Fibroblast of mammary gland (primary cell): ENCODE measurements around the gene FARS2.

Source experiments
- DNase-seq: peaks from one replicate; pipeline ENCODE4 v3.0.0-alpha.2; 2010; ENCODE audit warnings: low read depth
- H3K4me3 ChIP-seq: 2 replicates; pipeline ENCODE4 v1.5.1; 2011; ENCODE audit warnings: low read depth, mild to moderate bottlenecking, low read length, moderate library complexity; ENCODE audit not compliant: control insufficient read depth
- TF ChIP-seq, protein P1 (sequence below): conservative IDR thresholded peaks from 2 replicates; pipeline ENCODE4 v1.5.1; 2011; ENCODE audit warnings: low read depth, low read length, inconsistent platforms; ENCODE audit not compliant: control insufficient read depth, insufficient read depth

FARS2 gene

DNA sequence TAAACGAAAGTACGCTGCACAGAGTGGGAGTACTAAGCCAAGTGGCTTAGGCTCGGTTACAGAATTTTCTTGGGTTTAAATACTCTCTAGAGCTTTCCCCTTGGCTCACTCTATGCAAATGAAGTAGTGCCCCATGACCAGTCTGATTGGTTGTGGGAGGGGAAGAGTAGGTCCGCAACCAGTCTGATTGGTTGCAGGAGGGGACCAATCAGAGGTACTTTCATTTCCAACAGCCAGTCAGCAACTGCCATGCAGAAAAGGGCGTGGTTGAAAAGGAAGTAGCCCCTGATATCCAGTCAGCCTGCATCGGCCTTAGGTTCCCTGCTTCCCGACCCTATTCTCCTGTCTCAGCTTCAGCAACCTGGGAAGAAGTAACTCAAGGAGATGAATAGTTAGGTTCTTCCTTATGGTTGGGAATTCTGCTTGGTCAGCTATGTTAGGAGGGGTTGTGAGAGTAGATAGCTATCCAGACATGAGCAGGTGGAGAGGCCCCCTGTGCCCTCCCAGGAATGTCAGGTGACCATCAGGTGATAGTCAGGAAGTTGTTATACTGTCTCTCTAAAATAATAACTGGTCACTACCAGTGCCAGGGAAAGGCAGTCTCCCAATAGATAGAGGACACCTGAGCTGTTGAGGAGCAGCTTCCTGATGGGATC, 57.4 kb downstream of the FARS2 start:
- no peak for DNase-seq
- no peak overlapping the region for H3K4me3 ChIP-seq
- TF ChIP-seq, protein P1, sequence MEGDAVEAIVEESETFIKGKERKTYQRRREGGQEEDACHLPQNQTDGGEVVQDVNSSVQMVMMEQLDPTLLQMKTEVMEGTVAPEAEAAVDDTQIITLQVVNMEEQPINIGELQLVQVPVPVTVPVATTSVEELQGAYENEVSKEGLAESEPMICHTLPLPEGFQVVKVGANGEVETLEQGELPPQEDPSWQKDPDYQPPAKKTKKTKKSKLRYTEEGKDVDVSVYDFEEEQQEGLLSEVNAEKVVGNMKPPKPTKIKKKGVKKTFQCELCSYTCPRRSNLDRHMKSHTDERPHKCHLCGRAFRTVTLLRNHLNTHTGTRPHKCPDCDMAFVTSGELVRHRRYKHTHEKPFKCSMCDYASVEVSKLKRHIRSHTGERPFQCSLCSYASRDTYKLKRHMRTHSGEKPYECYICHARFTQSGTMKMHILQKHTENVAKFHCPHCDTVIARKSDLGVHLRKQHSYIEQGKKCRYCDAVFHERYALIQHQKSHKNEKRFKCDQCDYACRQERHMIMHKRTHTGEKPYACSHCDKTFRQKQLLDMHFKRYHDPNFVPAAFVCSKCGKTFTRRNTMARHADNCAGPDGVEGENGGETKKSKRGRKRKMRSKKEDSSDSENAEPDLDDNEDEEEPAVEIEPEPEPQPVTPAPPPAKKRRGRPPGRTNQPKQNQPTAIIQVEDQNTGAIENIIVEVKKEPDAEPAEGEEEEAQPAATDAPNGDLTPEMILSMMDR, result no peak

DNA sequence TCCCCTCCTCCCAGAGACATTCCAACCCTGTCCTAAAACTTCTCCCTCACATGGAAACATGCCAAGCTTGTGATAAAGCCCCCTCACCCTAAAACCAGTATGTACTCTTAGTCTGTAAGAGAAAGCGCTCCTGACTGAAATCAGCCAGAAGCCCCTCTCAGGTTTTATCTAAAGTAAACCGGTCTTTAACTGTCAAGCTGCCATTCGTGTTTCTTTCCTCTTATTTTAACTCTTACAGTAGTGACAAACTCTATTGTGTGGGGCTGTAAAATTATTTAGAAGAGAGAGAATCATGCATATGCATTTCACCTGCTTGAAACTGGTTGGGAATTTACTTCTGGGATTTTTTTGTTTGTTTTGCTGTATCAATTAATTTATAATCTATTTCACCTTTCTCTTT, 62.7 kb downstream of the FARS2 start:
- no peak overlapping the region for H3K4me3 ChIP-seq
- no peak for DNase-seq
- TF ChIP-seq, protein P1, result no peak

DNA sequence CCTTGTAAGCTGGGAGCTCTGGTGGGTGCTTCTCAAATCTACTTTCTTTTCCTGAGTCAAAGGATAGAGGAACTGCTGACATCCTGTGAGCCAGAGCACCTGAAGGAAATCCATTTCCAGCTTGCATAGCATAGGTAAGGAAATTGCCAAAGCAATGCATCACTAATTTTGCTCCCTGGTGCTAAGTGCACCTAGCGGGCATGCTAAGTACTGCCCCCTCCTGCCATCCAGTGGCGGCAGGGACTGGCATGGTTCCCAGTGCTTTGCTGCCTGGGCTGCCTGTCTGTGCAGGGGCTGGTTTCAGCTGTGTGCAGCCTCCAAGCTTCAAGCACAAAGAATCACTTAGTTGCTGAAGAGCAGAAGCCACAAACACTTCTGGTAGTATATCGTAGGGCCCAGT, 63.9 kb downstream of the FARS2 start:
- TF ChIP-seq, protein P1, result no peak
- no peak for DNase-seq
- H3K4me3 ChIP-seq, result no peak overlapping the region

DNA sequence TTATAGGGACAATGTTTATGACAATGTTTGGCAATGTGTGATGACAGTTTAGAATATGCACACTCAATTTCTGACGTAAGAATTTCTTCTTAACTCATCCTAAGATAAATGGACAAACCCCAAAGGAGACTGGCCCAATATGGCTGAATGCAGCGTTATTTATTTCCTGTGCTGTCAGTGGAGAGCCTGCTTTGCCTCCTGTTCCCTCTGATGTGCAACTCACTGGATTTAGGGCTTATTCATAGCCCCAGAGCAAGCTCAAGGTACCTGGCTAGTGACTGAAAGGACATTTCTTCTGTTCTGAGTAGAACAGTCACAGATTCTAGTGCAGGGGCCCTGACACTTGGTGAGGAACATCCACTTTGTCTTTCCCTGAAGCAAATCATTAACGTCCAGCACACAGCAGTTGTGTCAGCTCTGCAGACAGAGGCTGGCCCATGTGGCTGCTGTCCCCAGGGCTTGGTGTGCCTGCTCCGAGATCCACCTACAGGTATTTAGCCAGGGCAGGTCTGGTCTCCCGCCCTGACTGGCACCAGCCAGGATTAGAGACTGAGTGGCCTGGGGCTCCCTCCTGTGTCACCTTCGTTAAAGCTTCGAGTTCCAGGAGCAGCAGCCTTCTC, 64.8 kb downstream of the FARS2 start:
- DNase-seq, result no peak
- TF ChIP-seq, protein P1, result no peak

DNA sequence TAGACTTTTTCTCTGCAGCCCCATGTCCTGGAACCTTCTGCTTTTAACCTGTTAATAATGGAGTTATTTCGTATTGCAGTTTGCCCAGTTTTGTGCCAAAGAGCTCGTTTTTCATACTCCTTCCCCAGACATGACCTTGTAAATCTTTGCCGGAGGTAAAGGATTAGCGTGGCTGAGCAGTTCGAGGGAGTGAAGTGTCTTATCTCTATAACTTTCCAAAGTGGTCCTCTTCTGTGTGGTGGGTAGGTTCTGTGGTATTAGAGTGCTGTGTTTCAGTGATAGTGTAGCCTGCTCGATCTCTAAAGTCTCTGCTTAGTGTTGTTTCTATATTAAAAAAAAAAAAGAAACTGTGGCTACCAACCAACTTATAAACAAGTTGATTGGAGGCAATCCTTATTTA, 67.5 kb downstream of the FARS2 start:
- TF ChIP-seq, protein P1, result no peak
- no peak for DNase-seq
- H3K4me3 ChIP-seq, result no peak overlapping the region

More for the DNA sequence above, 64.8 kb downstream of the FARS2 start:
- no peak overlapping the region for H3K4me3 ChIP-seq

DNA sequence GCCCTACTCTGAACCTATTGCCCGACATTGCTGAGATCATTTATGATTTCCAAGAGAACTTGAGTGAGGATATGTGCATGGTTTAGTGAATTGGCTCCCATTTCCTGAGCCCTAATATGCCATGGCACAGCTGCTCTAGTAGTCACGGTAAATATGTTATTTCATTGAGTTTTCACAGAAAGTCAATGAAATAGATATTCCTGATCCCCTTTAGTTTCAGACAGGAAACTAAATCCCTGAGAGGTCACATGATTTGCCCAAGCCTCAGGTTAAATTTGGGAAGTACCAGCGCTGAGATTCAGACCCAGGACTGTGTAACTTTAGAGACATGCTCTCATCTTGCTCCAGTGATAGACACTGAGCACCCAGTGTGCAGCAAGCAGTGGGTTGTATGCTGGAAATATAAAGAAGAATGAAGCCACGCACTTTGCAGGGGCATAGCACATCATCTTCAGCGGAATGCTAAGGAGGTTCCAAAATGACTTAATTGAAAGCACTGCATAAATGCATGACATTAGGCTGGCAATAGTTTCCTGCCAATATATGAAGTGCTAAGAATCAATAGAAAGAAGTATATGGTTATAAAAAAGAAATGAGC, 70.6 kb downstream of the FARS2 start:
- TF ChIP-seq, protein P1, result no peak
- no peak for DNase-seq

More for the DNA sequence above, 70.6 kb downstream of the FARS2 start:
- no peak overlapping the region for H3K4me3 ChIP-seq
